T-cell (primary cell): ENCODE measurements around the gene MMP28. TPM values are rescaled to one million over a fixed set of nuclear protein-coding genes. Genes with fewer than 3 reads are reported as not detected.

Source experiments
- ATAC-seq, 4 experiments: fragments of 200-7000 bp in 3 of 4; fragments of 150-1000 bp in 1 of 4; cut with Tn5 transposase; replicated peaks in 1 of 4; 1 replicate in 3 of 4; 2 replicates in 1 of 4; pipeline ENCODE4 v1.10.0; 2021; ENCODE audit warnings: moderate library complexity in 3 of 4, mild to moderate bottlenecking in 2 of 4, moderate number of reproducible peaks in 1 of 4
- CTCF ChIA-PET, 2 donors: fragments of 300-600 bp; sonication (Branson Sonifier 250); formaldehyde crosslinking; loops; one replicate each; lab custom pipeline; 2022; ENCODE audit warnings: antibody characterized with exemption in 2 of 2; lab: Charles Lee
- POLR2A ChIA-PET, 2 donors: fragments of 300-600 bp; sonication (Branson Sonifier 250); formaldehyde crosslinking; loops; one replicate each; lab custom pipeline; 2022; ENCODE audit warnings: antibody characterized with exemption in 2 of 2; lab: Charles Lee
- DNase-seq, 35 experiments: peaks; one replicate each; pipeline versions ENCODE4 v3.0.0 to v3.0.0-alpha.2; 2013 to 2023
- H3K27ac ChIP-seq: one replicate; pipeline ENCODE4 v1.5.1; 2013; ENCODE audit warnings: low read length
- H3K27me3 ChIP-seq, 2 experiments: replicated peaks in 1 of 2; 1 replicate in 1 of 2; 2 replicates in 1 of 2; pipeline versions ENCODE4 v1.6.1 to v1.7.0; 2013; ENCODE audit warnings: low read length in 1 of 2, mixed read lengths in 1 of 2; ENCODE audit not compliant: control insufficient read depth in 2 of 2, insufficient read depth in 2 of 2; ENCODE audit errors: extremely low read depth in 1 of 2
- H3K36me3 ChIP-seq, 2 donors: 1 replicate in 1 of 2; 2 replicates in 1 of 2; pipeline versions ENCODE4 v1.6.1 to v1.7.0; 2013; ENCODE audit warnings: low read length in 1 of 2; ENCODE audit not compliant: control insufficient read depth in 2 of 2, insufficient read depth in 1 of 2; ENCODE audit errors: extremely low read depth in 1 of 2
- H3K4me1 ChIP-seq, 2 experiments: 1 replicate in 1 of 2; 2 replicates in 1 of 2; pipeline versions ENCODE4 v1.6.1 to v1.7.0; 2013; ENCODE audit warnings: low read length in 2 of 2, mixed read lengths in 1 of 2; ENCODE audit not compliant: insufficient read depth in 2 of 2, control insufficient read depth in 1 of 2; ENCODE audit errors: extremely low read depth in 1 of 2
- H3K4me3 ChIP-seq, 2 donors: 1 replicate in 1 of 2; 2 replicates in 1 of 2; pipeline versions ENCODE4 v1.5.1 to v1.7.0; 2013; ENCODE audit warnings: mild to moderate bottlenecking in 2 of 2, low read length in 1 of 2, moderate library complexity in 1 of 2; ENCODE audit not compliant: control insufficient read depth in 1 of 2; ENCODE audit errors: extremely low read depth in 1 of 2
- H3K9me3 ChIP-seq: 2 replicates; pipeline ENCODE4 v1.7.0; 2013
- H3K27ac Mint-ChIP-seq, 2 donors: one replicate each; pipeline ENCODE4 v1.8.0; 2020 to 2021; ENCODE audit warnings: mild to moderate bottlenecking in 2 of 2, mixed read lengths in 2 of 2
- H3K27me3 Mint-ChIP-seq, 2 donors: one replicate each; pipeline ENCODE4 v1.8.0; 2021 to 2022; ENCODE audit warnings: mixed read lengths in 2 of 2
- H3K36me3 Mint-ChIP-seq: one replicate; pipeline ENCODE4 v1.8.0; 2021; ENCODE audit warnings: mixed read lengths
- H3K4me1 Mint-ChIP-seq, 3 donors: one replicate each; pipeline ENCODE4 v1.8.0; 2020 to 2022; ENCODE audit warnings: mixed read lengths in 3 of 3, mild to moderate bottlenecking in 1 of 3
- H3K4me3 Mint-ChIP-seq, 3 donors: one replicate each; pipeline ENCODE4 v1.8.0; 2020 to 2022; ENCODE audit warnings: mild to moderate bottlenecking in 3 of 3, mixed read lengths in 3 of 3, moderate library complexity in 3 of 3
- H3K9me3 Mint-ChIP-seq, 3 donors: one replicate each; pipeline ENCODE4 v1.8.0; 2020 to 2022; ENCODE audit warnings: mixed read lengths in 3 of 3
- WGBS: methylation state at CpG from one replicate; pipeline ENCODE4 v1.1.5; 2013; ENCODE audit warnings: missing lambda C conversion rate; ENCODE audit not compliant: insufficient coverage; 5-methylcytosine and 5-hydroxymethylcytosine counted together
- total RNA-seq, 35 experiments: library from RNA in 6 of 35; stranded (reverse) in 6 of 35; fragments of 120-200 nt in 1 of 35; gene quantifications; one replicate each; pipeline versions ENCODE4 v1.2.1 to v1.2.4 and lab custom pipeline; 2013 to 2026

The MMP28 gene
- total RNA-seq, 5 donors from 2014 or later (not counting 1 experiment from before 2014, with no cell fraction given), result 3.4 to 11.4 (median 6.9) TPM

DNA sequence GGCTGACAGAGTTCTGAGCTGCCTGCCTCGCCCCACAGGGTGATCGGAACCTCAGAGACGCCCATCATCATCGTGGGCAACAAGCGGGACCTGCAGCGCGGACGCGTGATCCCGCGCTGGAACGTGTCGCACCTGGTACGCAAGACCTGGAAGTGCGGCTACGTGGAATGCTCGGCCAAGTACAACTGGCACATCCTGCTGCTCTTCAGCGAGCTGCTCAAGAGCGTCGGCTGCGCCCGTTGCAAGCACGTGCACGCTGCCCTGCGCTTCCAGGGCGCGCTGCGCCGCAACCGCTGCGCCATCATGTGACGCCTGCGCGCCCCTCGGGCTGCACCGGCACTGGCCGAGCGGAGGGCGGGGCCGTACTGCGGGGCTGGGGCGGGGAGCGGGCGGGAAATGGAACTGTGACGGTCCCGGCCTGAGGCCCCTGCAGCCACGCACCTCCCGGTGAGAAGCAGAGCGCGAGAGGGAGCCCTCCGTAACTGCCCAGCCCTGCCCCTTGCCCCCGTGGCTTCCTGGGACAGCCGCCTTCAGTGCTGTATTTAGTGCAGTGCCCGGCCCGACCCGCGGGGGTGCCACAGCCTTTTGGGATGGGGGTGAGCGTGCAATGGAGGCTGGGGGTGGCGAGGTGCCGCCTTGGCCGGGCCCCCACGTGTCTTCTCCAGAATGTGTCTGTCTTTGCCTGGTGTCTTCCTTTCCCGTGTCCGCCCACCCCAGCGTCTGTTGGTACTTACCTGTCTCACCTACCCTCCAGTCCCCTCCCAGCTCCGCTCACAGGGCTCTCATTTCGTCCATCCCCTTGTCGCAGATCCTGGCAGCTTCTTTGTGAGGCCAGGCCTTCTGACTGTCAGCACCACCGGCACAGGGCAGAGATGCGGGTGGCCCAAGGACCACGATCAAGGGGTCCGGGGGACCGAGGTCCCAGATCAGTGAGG, 54.2 kb downstream of the MMP28 start:
- peaks cover 5 to 10% (median 9%) of the 10 kb centered on the region in 3 donors for H3K4me1 Mint-ChIP-seq
- Histone ChIP-seq H3K36me3 (no peaks in the 10 kb centered on the region), H3K9me3 (no peaks in the 10 kb centered on the region), H3K4me3 (peak overlapping the region in 1 of 2 donors; percentile 42), H3K4me1 (peaks cover 0 to 11% of the 10 kb centered on the region in 2 experiments), H3K27ac (no peak overlapping the region), H3K27me3 (peaks cover 7 to 61% of the 10 kb centered on the region in 2 experiments)
- WGBS, result 27% methylated on average over 59 of the region's 73 CpGs
- H3K9me3 Mint-ChIP-seq, result no peaks in the 10 kb centered on the region
- peak in 7 of 35 experiments; percentile 4 to 24 (median 19) for DNase-seq
- no peak overlapping the region for H3K27ac Mint-ChIP-seq
- H3K36me3 Mint-ChIP-seq, result no peaks in the 10 kb centered on the region
- H3K27me3 Mint-ChIP-seq, result peaks cover 22 to 39% of the 10 kb centered on the region in 2 donors
- peak; percentile 60 to 78 (median 64) for ATAC-seq
- peak overlapping the region; percentile 56 to 69 (median 59) for H3K4me3 Mint-ChIP-seq
- ChIA-PET CTCF (interaction anchor here in 1 of 2 donors (0.5 to 0.6 kb wide), 2 partner anchors 63 to 561 kb away, joined by 3 to 8 read pairs; no protein-coding TSS in a partner anchor), POLR2A (interaction anchor here in 1 of 2 donors (0.6 kb wide), 1 partner anchor 546 kb away, joined by 3 read pairs; no protein-coding TSS in a partner anchor)

- Histone ChIP-seq H3K27ac (no peak overlapping the region), H3K36me3 (no peaks in the 10 kb centered on the region), H3K9me3 (no peaks in the 10 kb centered on the region), H3K4me3 (no peak overlapping the region), H3K4me1 (peaks cover 0 to 11% of the 10 kb centered on the region in 2 experiments), H3K27me3 (peaks cover 7 to 53% of the 10 kb centered on the region in 2 experiments)
- Mint-ChIP-seq H3K27ac (no peak overlapping the region), H3K4me3 (peak overlapping the region in 1 of 3 donors; percentile 65), H3K36me3 (no peaks in the 10 kb centered on the region), H3K9me3 (no peaks in the 10 kb centered on the region), H3K4me1 (peaks cover 5 to 10% (median 9%) of the 10 kb centered on the region in 3 donors), H3K27me3 (peaks cover 22 to 39% of the 10 kb centered on the region in 2 donors)
- ChIA-PET CTCF (no interaction called here), POLR2A (interaction anchor here (0.5 to 0.6 kb wide), 2 partner anchors 9 to 17 kb away, joined by 3 read pairs; no protein-coding TSS in a partner anchor)
- DNase-seq, result no peak
- 97% methylated on average over 6 of the region's 7 CpGs for WGBS
- ATAC-seq, result no peak
Measured at GRCh38 chr17:35740216-35740615, 55.2 kb downstream of the MMP28 start.

DNA sequence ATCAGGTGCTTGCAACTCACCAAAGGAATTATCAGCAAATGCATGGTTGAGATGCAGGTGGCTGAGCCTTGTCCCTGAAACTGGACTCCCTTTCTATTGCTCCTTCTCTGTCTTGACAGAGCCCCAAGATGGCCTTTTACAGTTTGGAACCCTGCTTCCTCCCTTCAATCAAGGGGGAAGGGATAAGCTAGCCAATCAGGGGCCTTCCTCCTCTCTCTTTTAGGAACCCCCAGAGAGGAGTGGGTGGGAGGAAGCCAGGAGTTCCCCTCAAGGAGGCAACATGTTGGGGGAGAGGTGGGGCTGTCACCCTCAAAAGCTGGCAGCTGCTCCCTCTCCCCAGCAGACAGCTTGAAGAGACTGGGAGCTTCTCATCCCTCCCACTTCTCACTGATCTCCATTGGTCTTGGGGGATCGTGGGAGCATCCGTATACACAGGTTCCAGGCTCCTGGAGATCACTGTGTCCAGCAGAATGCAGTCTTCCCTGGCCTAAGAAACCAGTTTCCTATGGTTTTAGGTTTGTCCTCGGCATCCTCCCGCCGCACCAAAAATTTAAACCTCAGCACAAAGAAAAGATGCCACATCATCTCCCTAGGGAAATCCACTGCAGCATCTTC, 56.8 kb downstream of the MMP28 start:
- H3K27ac ChIP-seq, result no peak overlapping the region
- H3K4me3 ChIP-seq, result no peak overlapping the region
- DNase-seq, result no peak
- ChIA-PET POLR2A (no interaction called here), CTCF (interaction anchor here (0.5 to 1.3 kb wide), 2 partner anchors 9 to 11 kb away, joined by 3 to 10 read pairs; no protein-coding TSS in a partner anchor)
- Mint-ChIP-seq H3K9me3 (no peaks in the 10 kb centered on the region), H3K27me3 (peaks cover 19 to 30% of the 10 kb centered on the region in 2 donors), H3K4me3 (no peak overlapping the region), H3K4me1 (peaks cover 5 to 10% (median 9%) of the 10 kb centered on the region in 3 donors), H3K36me3 (no peaks in the 10 kb centered on the region), H3K27ac (no peak overlapping the region)
- H3K4me1 ChIP-seq, result peaks cover 0 to 11% of the 10 kb centered on the region in 2 experiments
- 80% methylated on average over 2 of the region's 5 CpGs for WGBS
- peaks cover 7 to 37% of the 10 kb centered on the region in 2 experiments for H3K27me3 ChIP-seq
- no peaks in the 10 kb centered on the region for H3K9me3 ChIP-seq
- ATAC-seq, result no peak
- no peaks in the 10 kb centered on the region for H3K36me3 ChIP-seq

DNA sequence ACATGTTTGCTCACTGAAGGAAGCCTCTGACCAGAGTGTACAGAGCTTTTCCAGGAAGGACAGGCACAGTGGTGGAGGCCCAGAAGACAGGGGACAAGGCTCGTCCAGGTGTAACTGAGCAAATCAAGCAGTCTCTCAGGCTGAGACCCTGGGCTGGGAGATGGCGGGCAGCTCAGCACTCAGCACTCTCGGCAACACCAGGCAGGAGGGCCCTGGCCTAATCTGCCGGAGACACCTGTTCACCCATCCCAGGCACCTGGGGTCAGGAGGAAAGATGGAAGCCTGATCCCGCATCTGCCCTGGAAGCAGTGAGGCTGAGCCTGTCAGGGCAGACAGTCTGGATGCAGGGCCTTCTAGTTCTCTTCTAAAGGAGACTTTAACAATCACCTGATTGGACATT, 59.2 kb downstream of the MMP28 start:
- DNase-seq, result no peak
- Histone ChIP-seq H3K4me3 (no peak overlapping the region), H3K27me3 (peaks cover 7 to 13% of the 10 kb centered on the region in 2 experiments), H3K9me3 (no peaks in the 10 kb centered on the region), H3K27ac (no peak overlapping the region), H3K36me3 (no peaks in the 10 kb centered on the region), H3K4me1 (peaks cover under 1 to 11% of the 10 kb centered on the region in 2 experiments)
- Mint-ChIP-seq H3K4me3 (no peak overlapping the region), H3K9me3 (no peaks in the 10 kb centered on the region), H3K4me1 (peaks cover 12 to 13% (median 12%) of the 10 kb centered on the region in 3 donors), H3K36me3 (no peaks in the 10 kb centered on the region), H3K27me3 (peaks cover 6 to 13% of the 10 kb centered on the region in 2 donors), H3K27ac (no peak overlapping the region)
- WGBS, result 90% methylated on average over 3 of the region's 5 CpGs
- CTCF ChIA-PET, result no interaction called here
- no peak for ATAC-seq
- POLR2A ChIA-PET, result no interaction called here

DNA sequence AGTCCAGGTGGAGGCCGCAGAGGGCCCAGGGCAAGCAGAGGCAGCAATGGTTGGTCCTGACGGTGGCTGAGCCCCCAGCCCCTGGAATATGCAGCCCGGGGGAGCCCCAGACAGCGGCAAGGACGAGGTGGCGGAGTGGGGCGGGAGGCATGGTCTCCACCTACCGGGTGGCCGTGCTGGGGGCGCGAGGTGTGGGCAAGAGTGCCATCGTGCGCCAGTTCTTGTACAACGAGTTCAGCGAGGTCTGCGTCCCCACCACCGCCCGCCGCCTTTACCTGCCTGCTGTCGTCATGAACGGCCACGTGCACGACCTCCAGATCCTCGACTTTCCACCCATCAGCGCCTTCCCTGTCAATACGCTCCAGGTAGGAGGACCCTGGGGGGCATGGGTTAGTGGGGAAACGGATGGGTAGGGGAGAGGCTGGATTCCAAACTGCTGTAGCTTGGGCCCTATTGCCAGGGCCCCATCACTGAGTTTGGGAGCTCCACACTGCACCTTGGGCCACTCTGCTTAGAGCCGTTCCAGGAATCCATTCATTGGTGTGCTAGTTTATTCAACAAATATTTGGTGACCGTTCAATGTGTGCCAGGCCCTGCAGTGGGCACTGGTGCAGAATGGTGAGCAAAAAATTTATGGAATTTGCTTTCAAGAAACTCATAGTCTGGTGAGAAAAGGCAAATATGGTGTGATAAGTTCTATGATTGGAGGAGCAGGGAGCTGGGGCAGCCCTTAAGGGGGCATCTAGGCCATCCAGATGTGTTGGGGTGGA, 60.2 kb downstream of the MMP28 start:
- no peak for DNase-seq
- H3K9me3 ChIP-seq, result no peaks in the 10 kb centered on the region
- WGBS, result 93% methylated on average over 22 of the region's 29 CpGs

More for the DNA sequence above, 60.2 kb downstream of the MMP28 start:
- Mint-ChIP-seq H3K27ac (no peak overlapping the region), H3K4me3 (no peak overlapping the region), H3K9me3 (no peaks in the 10 kb centered on the region), H3K27me3 (peaks cover 5 to 6% of the 10 kb centered on the region in 2 donors), H3K36me3 (peaks cover 7% of the 10 kb centered on the region), H3K4me1 (peaks cover 19 to 22% (median 20%) of the 10 kb centered on the region in 3 donors)
- Histone ChIP-seq H3K36me3 (no peaks in the 10 kb centered on the region), H3K4me3 (no peak overlapping the region), H3K27me3 (peaks cover under 1 to 6% of the 10 kb centered on the region in 2 experiments), H3K4me1 (peaks cover 8 to 17% of the 10 kb centered on the region in 2 experiments), H3K27ac (no peak overlapping the region)
- no peak for ATAC-seq
- POLR2A ChIA-PET, result no interaction called here
- CTCF ChIA-PET, result no interaction called here
